HL-60 (cell line): ENCODE measurements around the gene IGLON5.

Experiments used
- DNase-seq, 2 experiments: peaks; one replicate each; pipeline ENCODE4 v3.0.0-alpha.2; 2010 to 2020; ENCODE audit warnings: low read depth in 1 of 2, low spot score in 1 of 2
- H3K27ac ChIP-seq: fragments of 250-450 bp; sonication (Bioruptor Pico); replicated peaks from 2 replicates; pipeline ENCODE4 v1.5.1; 2020; ENCODE audit warnings: mild to moderate bottlenecking, moderate library complexity
- H3K27me3 ChIP-seq: fragments of 250-450 bp; sonication (Bioruptor Pico); 2 replicates; pipeline ENCODE4 v1.5.1; 2021; ENCODE audit warnings: mild to moderate bottlenecking, moderate library complexity; ENCODE audit not compliant: insufficient read depth, poor library complexity, severe bottlenecking
- H3K4me3 ChIP-seq: replicated peaks from 2 replicates; pipeline ENCODE4 v1.5.1; 2011; ENCODE audit warnings: mild to moderate bottlenecking, control low read depth, low read length; ENCODE audit not compliant: insufficient read depth
- CTCF ChIP-seq: IDR thresholded peaks from one replicate; pipeline ENCODE4 v1.5.1; 2011; ENCODE audit warnings: low read length, control low read depth, inconsistent platforms; ENCODE audit not compliant: insufficient read depth
- GABPA ChIP-seq: IDR thresholded peaks from 2 replicates; pipeline ENCODE4 v1.6.1; 2012; ENCODE audit warnings: low read depth
- POLR2AphosphoS5 ChIP-seq: IDR thresholded peaks from 2 replicates; pipeline ENCODE4 v1.6.1; 2012; ENCODE audit warnings: low read depth
- REST ChIP-seq: IDR thresholded peaks from 2 replicates; pipeline ENCODE4 v1.6.1; 2012; ENCODE audit warnings: low read depth; ENCODE audit not compliant: insufficient replicate concordance
- SPI1 ChIP-seq: IDR thresholded peaks from 2 replicates; pipeline ENCODE4 v1.6.1; 2012; ENCODE audit warnings: low read depth, mild to moderate bottlenecking, borderline replicate concordance

IGLON5 gene

GRCh38 chr19:51368366-51369282 lies 57.2 kb downstream of the IGLON5 start, which contains the start of gene CLDND2:
Gene CLDND2 (minus strand): TSS chr19:51369003. CDS start chr19:51368577, 426 bp downstream.
- H3K4me3 ChIP-seq = peak within 1 kb of the TSS; percentile 47
- TF ChIP-seq GABPA (no peak), SPI1 (peak; percentile 43; the same call in 1 of the 2 replicates), CTCF (no peak), POLR2AphosphoS5 (peak; percentile 5; the same call in 1 of the 2 replicates), REST (no peak)
- peak; percentile 62 to 83 for DNase-seq
- peak within 1 kb of the TSS; percentile 92 for H3K27ac ChIP-seq
- H3K27me3 ChIP-seq = no peaks in the 10 kb centered on the region

GRCh38 chr19:51370230-51370629 lies 58.8 kb downstream of the IGLON5 start:
- no peak for DNase-seq
- Histone ChIP-seq H3K27ac (no peak overlapping the region), H3K4me3 (no peak overlapping the region), H3K27me3 (no peaks in the 10 kb centered on the region)
- TF ChIP-seq SPI1 (no peak), POLR2AphosphoS5 (no peak), CTCF (no peak), GABPA (no peak), REST (no peak)

GRCh38 chr19:51371186-51371690 lies 59.8 kb downstream of the IGLON5 start:
- Histone ChIP-seq H3K27me3 (no peaks in the 10 kb centered on the region), H3K27ac (peak overlapping the region; percentile 80; the same call in 1 of the 2 replicates), H3K4me3 (no peak overlapping the region)
- DNase-seq = no peak
- no peak for TF ChIP-seq CTCF
- TF ChIP-seq REST = no peak
- no peak for TF ChIP-seq GABPA
- TF ChIP-seq SPI1 = no peak
- TF ChIP-seq POLR2AphosphoS5 = no peak
